Neural crest cell (in vitro differentiated cells): ENCODE results near the gene CNPPD1. TPM values are rescaled to one million over a fixed set of nuclear protein-coding genes. Genes with fewer than 3 reads are reported as not detected.

Experiments
- DNase-seq: peaks from one replicate; pipeline ENCODE4 v3.0.0; 2021; ENCODE audit warnings: low read depth, mixed read lengths, low spot score
- H3K27ac Mint-ChIP-seq: one replicate; pipeline ENCODE4 v1.8.0; 2021; ENCODE audit warnings: mild to moderate bottlenecking, mixed read lengths; ENCODE audit not compliant: unreplicated experiment
- H3K27me3 Mint-ChIP-seq: 2 replicates; pipeline ENCODE4 v1.8.0; 2021; ENCODE audit warnings: low read depth, mild to moderate bottlenecking, mixed read lengths
- H3K36me3 Mint-ChIP-seq: 2 replicates; pipeline ENCODE4 v1.8.0; 2021; ENCODE audit warnings: low read depth, mild to moderate bottlenecking, mixed read lengths
- H3K4me1 Mint-ChIP-seq: 2 replicates; pipeline ENCODE4 v1.8.0; 2021; ENCODE audit warnings: mixed read lengths
- H3K4me3 Mint-ChIP-seq: one replicate; pipeline ENCODE4 v1.8.0; 2021; ENCODE audit warnings: mild to moderate bottlenecking, mixed read lengths
- H3K9me3 Mint-ChIP-seq: 2 replicates; pipeline ENCODE4 v1.8.0; 2021; ENCODE audit warnings: mixed read lengths
- CTCF ChIP-seq: fragments of 200-600 bp; sonication (generic); conservative IDR thresholded peaks from 2 replicates; pipeline ENCODE4 v1.5.0; 2021; ENCODE audit warnings: antibody characterized with exemption, mild to moderate bottlenecking
- total RNA-seq: library from RNA; stranded (reverse); gene quantifications from 2 replicates; pipeline ENCODE4 v1.2.1, GENCODE V29; 2021

The CNPPD1 gene
- total RNA-seq, 1 donor from 2014 or later = 42.1 TPM

GRCh38 chr2:219174146-219174545 lies 2.6 kb downstream of the CNPPD1 start:
- Mint-ChIP-seq H3K27me3 (no peaks in the 10 kb centered on the region), H3K4me1 (peaks cover 23% of the 10 kb centered on the region), H3K36me3 (peaks cover 2% of the 10 kb centered on the region), H3K9me3 (no peaks in the 10 kb centered on the region), H3K4me3 (peak overlapping the region; percentile 59), H3K27ac (no peak overlapping the region)
- no peak for TF ChIP-seq CTCF
- no peak for DNase-seq

DNA sequence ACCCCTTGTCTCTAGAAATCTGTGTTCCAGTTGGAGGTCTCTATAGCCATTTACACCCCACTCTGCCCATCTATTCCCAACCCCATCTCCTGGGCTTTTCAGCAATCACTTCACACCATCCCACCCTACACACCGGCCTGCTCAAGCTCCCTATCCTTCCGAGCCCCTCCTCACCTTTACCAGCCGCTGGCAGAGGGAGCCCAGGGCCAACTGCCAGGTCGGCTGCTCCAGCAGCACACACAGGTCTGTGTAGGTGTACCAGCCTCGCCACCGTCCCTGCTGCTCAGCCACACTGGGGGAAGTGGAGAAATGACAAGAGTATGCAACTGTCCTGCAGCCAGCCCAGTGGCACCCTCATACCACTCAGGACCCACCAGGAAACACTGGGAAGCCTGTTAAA lies 3.5 kb downstream of the CNPPD1 start:
- peaks cover 17% of the 10 kb centered on the region for H3K4me1 Mint-ChIP-seq
- no peaks in the 10 kb centered on the region for H3K27me3 Mint-ChIP-seq
- TF ChIP-seq CTCF = no peak
- no peak overlapping the region for H3K4me3 Mint-ChIP-seq
- H3K9me3 Mint-ChIP-seq = no peaks in the 10 kb centered on the region
- no peak for DNase-seq
- H3K27ac Mint-ChIP-seq = peak overlapping the region; percentile 57
- peaks cover 2% of the 10 kb centered on the region for H3K36me3 Mint-ChIP-seq

- no peak for DNase-seq
- Mint-ChIP-seq H3K27ac (no peak overlapping the region), H3K36me3 (peaks cover 2% of the 10 kb centered on the region), H3K27me3 (no peaks in the 10 kb centered on the region), H3K4me3 (peak overlapping the region; percentile 64), H3K9me3 (no peaks in the 10 kb centered on the region), H3K4me1 (peaks cover 13% of the 10 kb centered on the region)
- no peak for TF ChIP-seq CTCF
Measured at GRCh38 chr2:219172231-219173154, 4.2 kb downstream of the CNPPD1 start.

GRCh38 chr2:219171231-219171651 lies 5.5 kb downstream of the CNPPD1 start:
- Mint-ChIP-seq H3K9me3 (no peaks in the 10 kb centered on the region), H3K27me3 (no peaks in the 10 kb centered on the region), H3K27ac (no peak overlapping the region), H3K36me3 (peaks cover 2% of the 10 kb centered on the region), H3K4me1 (peaks cover 8% of the 10 kb centered on the region), H3K4me3 (peak overlapping the region; percentile 71)
- DNase-seq = peak; percentile 35
- TF ChIP-seq CTCF = peak; percentile 75

- DNase-seq = no peak
- no peak for TF ChIP-seq CTCF
- Mint-ChIP-seq H3K27me3 (no peaks in the 10 kb centered on the region), H3K4me1 (no peaks in the 10 kb centered on the region), H3K36me3 (peaks cover 2% of the 10 kb centered on the region), H3K27ac (no peak within 1 kb of the TSS), H3K9me3 (no peaks in the 10 kb centered on the region), H3K4me3 (no peak within 1 kb of the TSS)
Measured at GRCh38 chr2:219169930-219170654, 6.6 kb downstream of the CNPPD1 start, which contains the start of gene SLC23A3. Gene SLC23A3 (minus strand): TSS chr2:219170029. CDS start chr2:219169984, 45 bp downstream.
